NCI-H2227 treated with DMSO at 0.1 percent for 48 hours (cell line): ENCODE data around the gene UBC.

Experiments used
- DNase-seq: peaks from one replicate; lab custom pipeline; 2025; lab: John Stamatoyannopoulos, UW

The UBC gene

GRCh38 chr12:124864326-124864752, 50.1 kb downstream of the UBC start:
- no peak for DNase-seq

GRCh38 chr12:124863416-124864325, 50.8 kb downstream of the UBC start, which contains the start of gene SCARB1:
SCARB1 (minus strand) TSS chr12:124863864; CDS start chr12:124863720, 144 bp downstream.
- peak; percentile 67 for DNase-seq

DNA sequence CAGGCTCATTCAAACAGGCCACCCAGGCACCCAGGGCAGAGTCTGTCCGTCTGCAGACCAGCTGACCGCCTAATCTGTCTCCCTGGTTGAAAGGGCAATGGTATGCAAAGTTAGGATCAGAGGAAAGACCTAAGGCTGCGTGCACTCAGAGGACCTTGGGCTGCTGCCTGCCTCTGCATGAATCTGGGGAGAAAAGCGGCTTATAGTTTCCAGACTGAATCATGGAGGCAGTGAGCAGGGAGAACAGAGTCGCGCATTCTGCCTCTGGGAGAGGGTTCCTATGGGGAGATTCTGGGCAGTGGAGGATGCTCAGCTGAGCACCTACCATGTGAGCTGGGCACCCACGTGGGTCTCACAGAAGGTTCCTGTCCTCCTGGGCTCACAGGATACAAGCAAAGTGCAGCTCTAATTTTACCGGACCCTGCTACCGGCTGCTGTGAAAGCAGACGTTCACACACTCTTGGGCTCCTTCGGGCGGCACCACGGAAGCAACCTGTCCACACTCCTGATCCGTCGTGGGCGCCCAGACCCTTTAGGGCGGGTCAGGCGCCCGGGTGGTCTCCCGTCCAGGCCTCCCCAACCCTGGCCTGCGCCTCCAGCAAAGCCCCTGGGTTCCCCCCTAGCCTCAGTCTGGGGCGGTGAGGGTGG, 51.6 kb downstream of the UBC start:
- DNase-seq: no peak

GRCh38 chr12:124861898-124862676, 52.4 kb downstream of the UBC start:
- no peak for DNase-seq
